Small intestine (tissue), 7 donors: ENCODE results near the gene MTFR1L. TPM values are rescaled to one million over a fixed set of nuclear protein-coding genes. Genes with fewer than 3 reads are reported as not detected.
A peak's percentile ranks its signal among the peaks of the same experiment; 100 is the strongest.

ENCODE experiments used
- DNase-seq, 2 donors: peaks; one replicate each; pipeline versions ENCODE4 v3.0.0 to v3.0.0-alpha.2; 2013
- FAIRE-seq: peaks from 2 replicates; lab custom pipeline; 2012; peaks lifted over from hg19 to GRCh38; lab: Jason Lieb, UNC
- H3K27ac ChIP-seq, 3 donors: one replicate each; pipeline ENCODE4 v1.5.1; 2013; ENCODE audit warnings: low read length in 2 of 3, mild to moderate bottlenecking in 2 of 3, control low read depth in 1 of 3, inconsistent platforms in 1 of 3, low read depth in 1 of 3, moderate library complexity in 1 of 3
- H3K27me3 ChIP-seq, 3 donors: one replicate each; pipeline ENCODE4 v1.6.1; 2013; ENCODE audit warnings: low read length in 3 of 3, inconsistent platforms in 1 of 3; ENCODE audit not compliant: control insufficient read depth in 3 of 3, insufficient read depth in 3 of 3
- H3K36me3 ChIP-seq, 3 donors: one replicate each; pipeline ENCODE4 v1.6.1; 2013; ENCODE audit warnings: low read length in 3 of 3, inconsistent platforms in 1 of 3, low read depth in 1 of 3, mild to moderate bottlenecking in 1 of 3, moderate library complexity in 1 of 3; ENCODE audit not compliant: control insufficient read depth in 3 of 3, insufficient read depth in 2 of 3
- H3K4me1 ChIP-seq, 3 donors: one replicate each; pipeline ENCODE4 v1.6.1; 2013; ENCODE audit warnings: low read length in 2 of 3, inconsistent platforms in 1 of 3, low read depth in 1 of 3, mild to moderate bottlenecking in 1 of 3, moderate library complexity in 1 of 3; ENCODE audit not compliant: control insufficient read depth in 3 of 3, insufficient read depth in 2 of 3
- H3K4me3 ChIP-seq, 3 donors: one replicate each; pipeline ENCODE4 v1.5.1; 2013; ENCODE audit warnings: low read length in 3 of 3, control low read depth in 1 of 3, inconsistent platforms in 1 of 3, low read depth in 1 of 3, mild to moderate bottlenecking in 1 of 3, moderate library complexity in 1 of 3
- H3K9me3 ChIP-seq, 2 donors: one replicate each; pipeline ENCODE4 v1.6.1; 2013; ENCODE audit warnings: low read depth in 1 of 2, low read length in 1 of 2; ENCODE audit not compliant: control insufficient read depth in 2 of 2, insufficient read depth in 1 of 2
- WGBS, 3 donors: extraction: QIAGEN DNeasy Blood & Tissue Kit; methylation state at CpG; one replicate each; pipeline ENCODE4 v1.1.7; 2013; 5-methylcytosine and 5-hydroxymethylcytosine counted together
- polyA plus RNA-seq, 4 donors: library from polyadenylated mRNA; stranded (reverse) in 3 of 4; unstranded in 1 of 4; fragments of 200-250 nt in 3 of 4; fragments of 120-200 nt in 1 of 4; gene quantifications; one replicate each; pipeline versions ENCODE4 v1.2.1 to v1.2.3, GENCODE V29; 2013
- donor health status: healthy with polysubstance abuse.
- donor health status: control.
- donor health status: control.
- donor health status: Bipolar disorder and iron deficiency.
- donor health status: healthy.

Gene MTFR1L
- polyA plus RNA-seq, 4 donors, result 37.7 to 181 (median 78.5) TPM

- no peaks in the 10 kb centered on the region for H3K9me3 ChIP-seq
- H3K4me3 ChIP-seq, result no peak overlapping the region
- peak overlapping the region; percentile 5 to 52 (median 36) for H3K27ac ChIP-seq
- peaks cover 0 to 43% (median 0%) of the 10 kb centered on the region in 3 donors for H3K36me3 ChIP-seq
- H3K27me3 ChIP-seq, result no peaks in the 10 kb centered on the region
- 10 to 26% (median 12%) methylated on average over 5 of the region's 5 CpGs for WGBS, 3 donors
- peak in 1 of 2 donors; percentile 55 for DNase-seq
- H3K4me1 ChIP-seq, result peaks cover 7 to 78% (median 14%) of the 10 kb centered on the region in 3 donors
- no peak for FAIRE-seq
These were observed 51.4 kb downstream of the MTFR1L start for GRCh38 chr1:25871086-25871703.

GRCh38 chr1:25871704-25872494 is 52.1 kb downstream of the MTFR1L start:
- DNase-seq (no peak), FAIRE-seq (no peak)
- Histone ChIP-seq H3K27me3 (no peaks in the 10 kb centered on the region), H3K27ac (peak overlapping the region; percentile 3 to 45 (median 36)), H3K4me1 (peaks cover 7 to 75% (median 14%) of the 10 kb centered on the region in 3 donors), H3K36me3 (peaks cover 0 to 43% (median 0%) of the 10 kb centered on the region in 3 donors), H3K4me3 (no peak overlapping the region), H3K9me3 (no peaks in the 10 kb centered on the region)
- WGBS, 3 donors, result 59 to 74% (median 63%) methylated on average over 9 of the region's 9 CpGs

DNA sequence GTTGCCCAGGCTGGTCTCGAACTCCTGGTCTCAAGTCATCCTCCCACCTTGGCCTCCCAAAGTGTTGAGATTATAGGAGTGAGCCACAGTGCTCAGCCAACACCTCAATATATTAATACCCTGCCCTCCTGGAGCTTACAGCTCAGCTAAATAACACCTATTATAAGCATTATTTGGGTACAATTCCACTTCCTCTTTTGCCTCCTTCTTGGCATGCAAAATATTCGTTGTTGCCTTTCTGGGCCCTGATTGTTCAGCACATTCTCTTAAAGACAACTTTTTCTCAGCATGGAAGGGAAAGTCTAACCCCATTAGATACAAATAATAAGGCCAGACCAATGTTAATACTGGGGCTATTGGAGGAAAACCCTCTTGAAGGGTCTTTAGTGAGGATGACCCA is 53.0 kb downstream of the MTFR1L start:
- H3K4me3 ChIP-seq, result no peak overlapping the region
- peaks cover 0 to 40% (median 0%) of the 10 kb centered on the region in 3 donors for H3K36me3 ChIP-seq
- H3K27ac ChIP-seq, result peak overlapping the region in 2 of 3 donors; percentile 16 to 25
- WGBS, 3 donors, result 59 to 69% (median 65%) methylated on average over 2 of the region's 2 CpGs
- peaks cover 7 to 68% (median 14%) of the 10 kb centered on the region in 3 donors for H3K4me1 ChIP-seq
- DNase-seq (no peak), FAIRE-seq (no peak)
- no peaks in the 10 kb centered on the region for H3K27me3 ChIP-seq
- no peaks in the 10 kb centered on the region for H3K9me3 ChIP-seq

- FAIRE-seq (no peak), DNase-seq (peak in 1 of 2 donors; percentile 77)
- H3K4me3 ChIP-seq, result no peak overlapping the region
- H3K9me3 ChIP-seq, result no peaks in the 10 kb centered on the region
- H3K27me3 ChIP-seq, result no peaks in the 10 kb centered on the region
- peaks cover 7 to 64% (median 14%) of the 10 kb centered on the region in 3 donors for H3K4me1 ChIP-seq
- peaks cover 0 to 36% (median 0%) of the 10 kb centered on the region in 3 donors for H3K36me3 ChIP-seq
- 24 to 60% (median 41%) methylated on average over 3 of the region's 3 CpGs for WGBS, 3 donors
- H3K27ac ChIP-seq, result peak overlapping the region in 1 of 3 donors; percentile 25
These were observed 53.4 kb downstream of the MTFR1L start for GRCh38 chr1:25873120-25873519.

DNA sequence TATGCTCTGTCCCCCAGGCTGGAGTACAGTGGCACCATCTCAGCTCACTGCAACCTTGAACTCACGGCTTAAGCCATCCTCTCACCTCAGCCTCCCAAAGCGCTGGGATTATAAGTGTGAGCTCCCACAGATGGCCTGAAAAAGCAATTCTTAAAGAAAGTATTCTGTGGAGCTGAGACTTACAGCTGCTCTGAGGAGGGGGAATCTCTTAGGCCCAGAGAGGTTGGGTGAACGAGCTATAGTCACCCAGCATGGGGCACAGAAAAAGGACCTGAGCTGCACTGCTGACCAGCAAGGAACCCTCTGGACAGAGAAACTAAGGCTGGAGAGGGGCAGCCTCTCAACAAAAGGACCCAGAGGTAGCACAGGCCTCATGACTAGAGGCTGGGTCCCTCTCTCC is 54.5 kb downstream of the MTFR1L start:
- H3K27me3 ChIP-seq, result no peaks in the 10 kb centered on the region
- peaks cover 0 to 27% (median 0%) of the 10 kb centered on the region in 3 donors for H3K36me3 ChIP-seq
- H3K4me3 ChIP-seq, result peak overlapping the region in 2 of 3 donors; percentile 72 to 73
- no peak for FAIRE-seq
- H3K4me1 ChIP-seq, result peaks cover 9 to 65% (median 14%) of the 10 kb centered on the region in 3 donors
- H3K27ac ChIP-seq, result peak overlapping the region in 2 of 3 donors; percentile 72 to 83
- H3K9me3 ChIP-seq, result no peaks in the 10 kb centered on the region
- no peak for DNase-seq
- WGBS, 3 donors, result 93 to 96% (median 95%) methylated on average over 3 of the region's 3 CpGs

DNA sequence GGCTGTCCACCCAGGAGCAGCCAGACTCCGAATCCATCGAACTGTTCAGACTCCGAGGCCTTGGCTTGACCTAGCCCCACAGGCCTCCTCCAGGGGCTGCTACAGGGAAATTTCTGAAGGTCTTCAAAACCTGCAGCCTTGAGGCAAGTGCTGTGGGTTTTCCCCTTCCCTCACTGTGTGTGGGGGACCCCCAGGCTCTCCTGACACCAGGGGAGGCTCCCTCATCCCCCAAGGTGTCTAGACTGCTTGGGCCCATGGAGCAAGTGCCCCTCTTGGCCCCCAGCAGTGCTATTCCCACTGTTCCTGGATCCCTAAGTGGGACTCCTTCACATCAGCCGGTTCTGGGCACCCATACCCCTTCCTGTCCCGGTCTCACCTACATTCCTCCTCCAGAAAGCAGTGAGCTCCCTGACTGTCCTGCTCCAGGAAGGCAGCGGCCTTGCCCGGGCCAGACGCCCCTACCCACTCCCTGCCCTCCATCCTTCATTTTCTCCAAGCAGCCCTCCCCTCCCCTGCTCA is 54.9 kb downstream of the MTFR1L start:
- Histone ChIP-seq H3K4me1 (peaks cover 11 to 66% (median 14%) of the 10 kb centered on the region in 3 donors), H3K4me3 (peak overlapping the region; percentile 41 to 73 (median 72)), H3K9me3 (no peaks in the 10 kb centered on the region), H3K36me3 (peaks cover 0 to 22% (median 0%) of the 10 kb centered on the region in 3 donors), H3K27me3 (no peaks in the 10 kb centered on the region), H3K27ac (peak overlapping the region; percentile 65 to 83 (median 72))
- DNase-seq (no peak), FAIRE-seq (no peak)
- 25 to 37% (median 28%) methylated on average over 8 of the region's 8 CpGs for WGBS, 3 donors

GRCh38 chr1:25875154-25875855 is 55.6 kb downstream of the MTFR1L start, which contains the start of gene PAQR7:
TSS of gene PAQR7 (minus strand) at chr1:25875708. CDS start at chr1:25863839, 11,869 bp downstream.
- DNase-seq (peak; percentile 82 to 93), FAIRE-seq (no peak)
- H3K4me3 ChIP-seq, result peak within 1 kb of the TSS; percentile 41 to 73 (median 72)
- WGBS, 3 donors, result 0 to 1% (median 1%) methylated on average over 35 to 75 of the region's 75 CpGs
- H3K27me3 ChIP-seq, result no peaks in the 10 kb centered on the region
- H3K9me3 ChIP-seq, result no peaks in the 10 kb centered on the region
- peaks cover 0 to 16% (median 0%) of the 10 kb centered on the region in 3 donors for H3K36me3 ChIP-seq
- peak within 1 kb of the TSS; percentile 65 to 89 (median 72) for H3K27ac ChIP-seq
- H3K4me1 ChIP-seq, result peaks cover 12 to 66% (median 14%) of the 10 kb centered on the region in 3 donors
